Fibroblast of pulmonary artery (primary cell): ENCODE measurements around the gene PRDM15.

Experiments
- DNase-seq: peaks from one replicate; pipeline ENCODE4 v3.0.0-alpha.2; 2010; ENCODE audit warnings: low read depth
- H3K4me3 ChIP-seq: replicated peaks from 2 replicates; pipeline ENCODE4 v1.5.1; 2011; ENCODE audit warnings: low read depth, mild to moderate bottlenecking, control low read depth, low read length, moderate library complexity
- CTCF ChIP-seq: IDR thresholded peaks from 2 replicates; pipeline ENCODE4 v1.5.1; 2011; ENCODE audit warnings: mild to moderate bottlenecking, control low read depth, low read length, inconsistent platforms; ENCODE audit errors: missing control alignments

PRDM15 gene

GRCh38 chr21:41873426-41873825 is 5.7 kb downstream of the PRDM15 start:
- no peak for TF ChIP-seq CTCF
- no peak for DNase-seq
- no peak overlapping the region for H3K4me3 ChIP-seq

GRCh38 chr21:41873005-41873404 is 6.1 kb downstream of the PRDM15 start:
- no peak overlapping the region for H3K4me3 ChIP-seq
- no peak for DNase-seq
- no peak for TF ChIP-seq CTCF

GRCh38 chr21:41871293-41872030 is 7.7 kb downstream of the PRDM15 start:
- TF ChIP-seq CTCF = no peak
- no peak for DNase-seq
- H3K4me3 ChIP-seq = no peak overlapping the region

- H3K4me3 ChIP-seq = no peak overlapping the region
- TF ChIP-seq CTCF = no peak
- no peak for DNase-seq
These were observed 9.4 kb downstream of the PRDM15 start for GRCh38 chr21:41869771-41870170.

GRCh38 chr21:41868062-41868710 is 11.0 kb downstream of the PRDM15 start:
- TF ChIP-seq CTCF = no peak
- DNase-seq = no peak
- H3K4me3 ChIP-seq = no peak overlapping the region

GRCh38 chr21:41867313-41867712 is 11.8 kb downstream of the PRDM15 start:
- no peak for DNase-seq
- TF ChIP-seq CTCF = no peak
- no peak overlapping the region for H3K4me3 ChIP-seq
